Astrocyte (in vitro differentiated cells and primary cell): Measurements from ENCODE around the gene CDHR2. TPM values are rescaled to one million over a fixed set of nuclear protein-coding genes. Genes with fewer than 3 reads are reported as not detected.
A peak's percentile ranks its signal among the peaks of the same experiment; 100 is the strongest.

Experiments
- DNase-seq: peaks from one replicate; pipeline ENCODE4 v3.0.0-alpha.2; 2010; ENCODE audit warnings: low read depth
- FAIRE-seq: peaks from 2 replicates; lab custom pipeline; 2011; peaks lifted over from hg19 to GRCh38; lab: Jason Lieb, UNC
- H2AFZ ChIP-seq: 2 replicates; pipeline ENCODE4 v1.6.0; 2012; ENCODE audit warnings: low read depth, low read length, inconsistent platforms
- H3K27ac ChIP-seq: 2 replicates; pipeline ENCODE4 v1.5.1; 2011; ENCODE audit warnings: low read depth, low read length, inconsistent platforms
- H3K27me3 ChIP-seq: 2 replicates; pipeline ENCODE4 v1.6.0; 2011; ENCODE audit warnings: low read length, inconsistent platforms; ENCODE audit not compliant: insufficient read depth
- H3K36me3 ChIP-seq: 2 replicates; pipeline ENCODE4 v1.5.1; 2011; ENCODE audit warnings: low read length, inconsistent platforms; ENCODE audit not compliant: insufficient read depth
- H3K4me1 ChIP-seq: 2 replicates; pipeline ENCODE4 v1.5.1; 2011; ENCODE audit warnings: low read length, inconsistent platforms; ENCODE audit not compliant: insufficient read depth
- H3K4me2 ChIP-seq: 2 replicates; pipeline ENCODE4 v1.6.0; 2012; ENCODE audit warnings: low read length, inconsistent platforms
- H3K4me3 ChIP-seq: 2 replicates; pipeline ENCODE4 v1.5.1; 2011; ENCODE audit warnings: low read depth, mild to moderate bottlenecking, low read length, inconsistent platforms; ENCODE audit not compliant: insufficient read depth
- H3K79me2 ChIP-seq: 2 replicates; pipeline ENCODE4 v1.6.0; 2012; ENCODE audit warnings: mild to moderate bottlenecking, low read length, inconsistent platforms; ENCODE audit not compliant: insufficient read depth
- H3K9ac ChIP-seq: 2 replicates; pipeline ENCODE4 v1.6.0; 2012; ENCODE audit warnings: mild to moderate bottlenecking, low read length, inconsistent platforms
- H3K9me3 ChIP-seq: 2 replicates; pipeline ENCODE4 v1.5.1; 2012; ENCODE audit warnings: low read depth, mild to moderate bottlenecking, low read length, inconsistent platforms; ENCODE audit not compliant: insufficient read depth
- H4K20me1 ChIP-seq: 2 replicates; pipeline ENCODE4 v1.6.0; 2012; ENCODE audit warnings: low read length, inconsistent platforms; ENCODE audit not compliant: insufficient read depth
- H3K27ac Mint-ChIP-seq: one replicate; pipeline ENCODE4 v1.8.0; 2021; ENCODE audit warnings: mild to moderate bottlenecking, mixed read lengths; ENCODE audit not compliant: unreplicated experiment
- H3K27me3 Mint-ChIP-seq: one replicate; pipeline ENCODE4 v1.8.0; 2021; ENCODE audit warnings: low read depth, mixed read lengths; ENCODE audit not compliant: unreplicated experiment
- H3K36me3 Mint-ChIP-seq: one replicate; pipeline ENCODE4 v1.8.0; 2021; ENCODE audit warnings: low read depth, mixed read lengths; ENCODE audit not compliant: unreplicated experiment
- H3K4me1 Mint-ChIP-seq: one replicate; pipeline ENCODE4 v1.8.0; 2021; ENCODE audit warnings: low read depth, mixed read lengths; ENCODE audit not compliant: unreplicated experiment
- H3K4me3 Mint-ChIP-seq: one replicate; pipeline ENCODE4 v1.8.0; 2021; ENCODE audit warnings: mild to moderate bottlenecking, moderate library complexity, mixed read lengths; ENCODE audit not compliant: unreplicated experiment
- H3K9me3 Mint-ChIP-seq: one replicate; pipeline ENCODE4 v1.8.0; 2021; ENCODE audit warnings: mild to moderate bottlenecking, mixed read lengths; ENCODE audit not compliant: unreplicated experiment
- EZH2 ChIP-seq: IDR thresholded peaks from 2 replicates; pipeline ENCODE4 v1.6.1; 2012; ENCODE audit warnings: mild to moderate bottlenecking, low read length, inconsistent platforms; ENCODE audit not compliant: insufficient read depth
- total RNA-seq: library from RNA; stranded (reverse); gene quantifications from 2 replicates; pipeline ENCODE4 v1.2.1, GENCODE V29; 2021
- TF ChIP-seq, protein P1 (sequence below): IDR thresholded peaks from 2 replicates; pipeline ENCODE4 v1.5.1; 2011; ENCODE audit warnings: low read depth, mild to moderate bottlenecking, inconsistent platforms, low read length, moderate library complexity; ENCODE audit not compliant: insufficient read depth

Gene CDHR2
- total RNA-seq, 1 donor from 2014 or later = 0.43 TPM

DNA sequence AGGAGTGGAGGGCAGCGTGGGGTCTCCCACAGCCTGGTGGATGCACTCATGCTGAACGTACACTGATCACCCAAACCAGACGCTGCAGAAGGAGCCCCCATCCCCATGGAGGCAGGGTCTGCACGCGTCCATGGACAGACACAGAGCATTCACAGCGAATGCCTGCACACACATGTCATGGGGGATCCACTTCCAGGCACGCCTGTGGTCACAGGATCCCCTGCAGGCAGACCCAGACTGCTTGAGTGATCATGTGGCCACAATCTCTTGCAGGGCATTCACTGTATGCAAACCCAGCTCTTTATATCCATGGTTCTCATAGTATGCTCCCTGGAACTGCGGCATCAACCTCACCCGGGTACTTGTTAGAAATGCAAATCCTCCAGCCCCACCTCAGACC lies 75.8 kb downstream of the CDHR2 start:
- DNase-seq (no peak), FAIRE-seq (no peak)
- no peaks in the 10 kb centered on the region for H3K79me2 ChIP-seq
- no peak overlapping the region for H2AFZ ChIP-seq
- Mint-ChIP-seq H3K36me3 (peaks cover 4% of the 10 kb centered on the region), H3K27me3 (peaks cover 53% of the 10 kb centered on the region), H3K4me3 (no peak overlapping the region), H3K4me1 (peaks cover 31% of the 10 kb centered on the region), H3K9me3 (peaks cover 4% of the 10 kb centered on the region), H3K27ac (no peak overlapping the region)
- no peaks in the 10 kb centered on the region for H4K20me1 ChIP-seq
- H3K4me3 ChIP-seq = no peak overlapping the region
- H3K4me1 ChIP-seq = peaks cover 18% of the 10 kb centered on the region
- TF ChIP-seq, protein P1, sequence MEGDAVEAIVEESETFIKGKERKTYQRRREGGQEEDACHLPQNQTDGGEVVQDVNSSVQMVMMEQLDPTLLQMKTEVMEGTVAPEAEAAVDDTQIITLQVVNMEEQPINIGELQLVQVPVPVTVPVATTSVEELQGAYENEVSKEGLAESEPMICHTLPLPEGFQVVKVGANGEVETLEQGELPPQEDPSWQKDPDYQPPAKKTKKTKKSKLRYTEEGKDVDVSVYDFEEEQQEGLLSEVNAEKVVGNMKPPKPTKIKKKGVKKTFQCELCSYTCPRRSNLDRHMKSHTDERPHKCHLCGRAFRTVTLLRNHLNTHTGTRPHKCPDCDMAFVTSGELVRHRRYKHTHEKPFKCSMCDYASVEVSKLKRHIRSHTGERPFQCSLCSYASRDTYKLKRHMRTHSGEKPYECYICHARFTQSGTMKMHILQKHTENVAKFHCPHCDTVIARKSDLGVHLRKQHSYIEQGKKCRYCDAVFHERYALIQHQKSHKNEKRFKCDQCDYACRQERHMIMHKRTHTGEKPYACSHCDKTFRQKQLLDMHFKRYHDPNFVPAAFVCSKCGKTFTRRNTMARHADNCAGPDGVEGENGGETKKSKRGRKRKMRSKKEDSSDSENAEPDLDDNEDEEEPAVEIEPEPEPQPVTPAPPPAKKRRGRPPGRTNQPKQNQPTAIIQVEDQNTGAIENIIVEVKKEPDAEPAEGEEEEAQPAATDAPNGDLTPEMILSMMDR = no peak
- TF ChIP-seq EZH2 = no peak
- H3K36me3 ChIP-seq = no peaks in the 10 kb centered on the region
- peaks cover 35% of the 10 kb centered on the region for H3K27me3 ChIP-seq
- no peak overlapping the region for H3K27ac ChIP-seq
- no peak overlapping the region for H3K4me2 ChIP-seq
- no peaks in the 10 kb centered on the region for H3K9me3 ChIP-seq
- H3K9ac ChIP-seq = no peak overlapping the region

DNA sequence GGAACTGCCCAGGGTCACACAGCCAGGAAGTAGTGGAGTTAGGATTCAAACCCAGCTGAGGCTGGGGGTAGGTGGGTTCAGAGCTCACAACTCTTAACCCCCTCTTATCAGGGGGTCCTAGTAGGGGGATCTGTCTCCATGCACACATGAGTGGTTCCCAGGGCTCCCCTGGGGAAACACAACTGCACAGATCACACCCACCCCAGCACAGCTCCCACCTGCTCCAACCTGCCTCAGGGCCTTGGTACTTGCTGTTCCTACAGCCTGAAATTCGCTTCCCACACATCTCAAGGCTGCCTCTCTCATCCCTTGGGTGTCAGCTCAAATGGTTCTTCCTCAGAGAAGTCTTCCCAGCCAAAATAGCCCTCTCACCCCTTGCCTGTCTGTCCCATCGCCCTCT lies 76.4 kb downstream of the CDHR2 start:
- TF ChIP-seq EZH2 = no peak
- TF ChIP-seq, protein P1 = no peak
- Mint-ChIP-seq H3K4me3 (no peak overlapping the region), H3K27me3 (peaks cover 48% of the 10 kb centered on the region), H3K9me3 (peaks cover 1% of the 10 kb centered on the region), H3K4me1 (peaks cover 29% of the 10 kb centered on the region), H3K36me3 (peaks cover 4% of the 10 kb centered on the region), H3K27ac (no peak overlapping the region)
- H3K4me1 ChIP-seq = peaks cover 19% of the 10 kb centered on the region
- no peak overlapping the region for H3K27ac ChIP-seq
- no peaks in the 10 kb centered on the region for H3K36me3 ChIP-seq
- H4K20me1 ChIP-seq = no peaks in the 10 kb centered on the region
- H3K9ac ChIP-seq = no peak overlapping the region
- H2AFZ ChIP-seq = no peak overlapping the region
- H3K27me3 ChIP-seq = peaks cover 31% of the 10 kb centered on the region
- no peak overlapping the region for H3K4me3 ChIP-seq
- no peaks in the 10 kb centered on the region for H3K9me3 ChIP-seq
- peak overlapping the region; percentile 7 for H3K4me2 ChIP-seq
- H3K79me2 ChIP-seq = no peaks in the 10 kb centered on the region
- FAIRE-seq = no peak
- no peak for DNase-seq

DNA sequence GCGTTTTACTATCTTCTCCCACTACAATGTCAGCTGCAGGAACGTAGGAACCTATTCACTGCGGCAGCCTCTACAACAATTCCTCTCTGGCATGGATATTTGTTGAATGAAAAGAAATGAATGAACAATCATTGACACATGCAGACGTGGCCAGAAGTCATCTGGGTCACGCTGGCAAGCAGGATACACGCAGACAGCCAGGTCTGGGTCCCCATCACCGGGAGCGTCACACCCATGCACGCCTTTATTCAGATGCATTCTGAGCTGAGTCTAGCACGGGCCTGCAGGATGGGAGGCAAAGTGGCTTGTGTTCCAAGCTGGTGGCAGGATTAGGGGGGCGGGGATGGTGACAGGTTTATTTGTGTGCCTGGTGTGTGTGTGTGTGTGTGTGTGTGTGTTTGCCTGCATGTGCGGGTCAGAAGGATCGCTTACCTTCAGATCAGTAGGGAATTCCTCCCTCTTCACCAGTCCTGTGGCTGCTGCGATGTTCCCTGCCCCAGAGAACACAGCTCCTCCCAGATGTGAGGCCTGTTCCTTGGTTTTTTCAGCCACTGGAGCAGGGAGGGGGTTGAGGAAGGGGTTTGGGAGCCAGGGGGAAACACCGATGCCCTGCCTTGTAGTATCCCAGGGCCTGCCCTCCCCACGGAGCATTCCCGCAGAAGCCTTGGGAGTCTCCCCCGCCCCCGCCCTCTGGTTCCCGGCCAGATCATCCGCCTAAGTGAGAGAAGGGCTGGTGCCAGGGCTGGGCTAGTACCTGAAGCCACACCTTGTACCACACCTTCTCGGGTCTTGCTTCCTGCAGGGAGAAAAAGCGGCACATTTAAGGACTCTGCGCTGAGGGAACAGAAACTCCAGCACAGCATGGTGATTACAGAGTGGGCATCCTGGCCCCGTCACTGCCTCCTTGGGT lies 77.1 kb downstream of the CDHR2 start:
- no peaks in the 10 kb centered on the region for H3K9me3 Mint-ChIP-seq
- H3K9me3 ChIP-seq = no peaks in the 10 kb centered on the region
- peaks cover 4% of the 10 kb centered on the region for H3K36me3 Mint-ChIP-seq
- H3K27ac Mint-ChIP-seq = no peak overlapping the region
- DNase-seq = no peak
- peaks cover 27% of the 10 kb centered on the region for H3K4me1 Mint-ChIP-seq
- H3K4me2 ChIP-seq = peak overlapping the region; percentile 7
- no peak overlapping the region for H3K27ac ChIP-seq
- no peaks in the 10 kb centered on the region for H4K20me1 ChIP-seq
- TF ChIP-seq, protein P1 = no peak
- TF ChIP-seq EZH2 = no peak
- H3K4me3 Mint-ChIP-seq = peak overlapping the region; percentile 12
- FAIRE-seq = no peak
- peaks cover 53% of the 10 kb centered on the region for H3K27me3 Mint-ChIP-seq
- H2AFZ ChIP-seq = no peak overlapping the region
- no peaks in the 10 kb centered on the region for H3K79me2 ChIP-seq
- H3K9ac ChIP-seq = no peak overlapping the region
- H3K4me1 ChIP-seq = peaks cover 15% of the 10 kb centered on the region
- H3K36me3 ChIP-seq = no peaks in the 10 kb centered on the region
- peaks cover 34% of the 10 kb centered on the region for H3K27me3 ChIP-seq
- no peak overlapping the region for H3K4me3 ChIP-seq
